Pons (tissue), 1 donor: Measurements from ENCODE around the gene GNAI2.
"Not testable (repeated sequence)": the region's sequence is repeated elsewhere in the genome, so short reads cannot be mapped to it uniquely, and the experiment has no call there.

ENCODE experiments used
- DNase-seq: peaks from one replicate; pipeline ENCODE4 v3.0.0-alpha.2; 2016; ENCODE audit warnings: low spot score

The GNAI2 gene

GRCh38 chr3:50278123-50278879 is 42.3 kb downstream of the GNAI2 start:
- peak; percentile 91 for DNase-seq

- DNase-seq: no peak
Measured at GRCh38 chr3:50278880-50279224, 42.8 kb downstream of the GNAI2 start, which contains the start of gene LSMEM2. TSS of gene LSMEM2 (plus strand) at chr3:50279087. CDS start at chr3:50279114, 27 bp downstream.

- no peak for DNase-seq
Measured at GRCh38 chr3:50279255-50280016, 43.4 kb downstream of the GNAI2 start.

GRCh38 chr3:50284121-50284520 is 48.1 kb downstream of the GNAI2 start:
- DNase-seq: not testable (repeated sequence)

GRCh38 chr3:50286322-50287227 is 50.6 kb downstream of the GNAI2 start:
- no peak for DNase-seq

GRCh38 chr3:50287262-50287661 is 51.3 kb downstream of the GNAI2 start:
- no peak for DNase-seq

- DNase-seq: no peak
Measured at GRCh38 chr3:50288387-50289007, 52.5 kb downstream of the GNAI2 start.

GRCh38 chr3:50289130-50289529 is 53.1 kb downstream of the GNAI2 start:
- no peak for DNase-seq

GRCh38 chr3:50290161-50290641 is 54.2 kb downstream of the GNAI2 start:
- DNase-seq: no peak

- peak; percentile 97 for DNase-seq
Measured at GRCh38 chr3:50292159-50293078, 56.4 kb downstream of the GNAI2 start, which contains the start of gene IFRD2. TSS of gene IFRD2 (minus strand) at chr3:50292429. CDS start at chr3:50292274, 155 bp downstream.

- no peak for DNase-seq
Measured at GRCh38 chr3:50293079-50293801, 57.2 kb downstream of the GNAI2 start.

GRCh38 chr3:50294089-50294488 is 58.1 kb downstream of the GNAI2 start:
- DNase-seq: no peak

GRCh38 chr3:50294492-50295403 is 58.7 kb downstream of the GNAI2 start:
- DNase-seq: no peak

GRCh38 chr3:50295553-50296431 is 59.8 kb downstream of the GNAI2 start:
- no peak for DNase-seq

- no peak for DNase-seq
Measured at GRCh38 chr3:50296721-50297383, 60.8 kb downstream of the GNAI2 start.

GRCh38 chr3:50297384-50297775 is 61.4 kb downstream of the GNAI2 start:
- DNase-seq: no peak
